ENCODE measurements around the gene DEFB129.

DNA sequence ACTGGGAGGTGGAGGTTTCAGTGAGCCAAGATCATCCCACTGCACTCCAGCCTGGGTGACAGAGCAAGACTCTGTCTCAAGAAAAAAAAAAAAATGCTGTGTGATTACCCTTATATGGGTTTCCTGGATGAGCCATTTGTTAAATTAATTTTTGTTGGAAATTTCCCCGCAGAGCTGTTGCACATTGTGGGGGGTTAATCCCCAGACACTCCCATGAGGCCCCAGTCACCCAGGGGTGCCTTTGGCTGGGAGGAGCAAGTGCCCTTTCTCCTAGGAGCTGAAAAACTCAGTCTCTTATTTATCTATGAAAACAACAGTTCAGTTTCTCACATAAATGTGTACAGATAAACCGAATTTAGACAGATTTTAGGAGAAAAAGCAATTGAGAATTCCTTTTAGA, 25.7 kb downstream of the DEFB129 start:
- TF ChIP-seq, protein P1, sequence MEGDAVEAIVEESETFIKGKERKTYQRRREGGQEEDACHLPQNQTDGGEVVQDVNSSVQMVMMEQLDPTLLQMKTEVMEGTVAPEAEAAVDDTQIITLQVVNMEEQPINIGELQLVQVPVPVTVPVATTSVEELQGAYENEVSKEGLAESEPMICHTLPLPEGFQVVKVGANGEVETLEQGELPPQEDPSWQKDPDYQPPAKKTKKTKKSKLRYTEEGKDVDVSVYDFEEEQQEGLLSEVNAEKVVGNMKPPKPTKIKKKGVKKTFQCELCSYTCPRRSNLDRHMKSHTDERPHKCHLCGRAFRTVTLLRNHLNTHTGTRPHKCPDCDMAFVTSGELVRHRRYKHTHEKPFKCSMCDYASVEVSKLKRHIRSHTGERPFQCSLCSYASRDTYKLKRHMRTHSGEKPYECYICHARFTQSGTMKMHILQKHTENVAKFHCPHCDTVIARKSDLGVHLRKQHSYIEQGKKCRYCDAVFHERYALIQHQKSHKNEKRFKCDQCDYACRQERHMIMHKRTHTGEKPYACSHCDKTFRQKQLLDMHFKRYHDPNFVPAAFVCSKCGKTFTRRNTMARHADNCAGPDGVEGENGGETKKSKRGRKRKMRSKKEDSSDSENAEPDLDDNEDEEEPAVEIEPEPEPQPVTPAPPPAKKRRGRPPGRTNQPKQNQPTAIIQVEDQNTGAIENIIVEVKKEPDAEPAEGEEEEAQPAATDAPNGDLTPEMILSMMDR (IDR thresholded peaks at IDR 0.05): no peak
- TF ChIP-seq POLR2A (IDR thresholded peaks at IDR 0.05): no peak

Measured in adrenal gland (tissue), 5 donors.